GM12878 (cell line): ENCODE data around the gene LRRC10B.

ENCODE experiments used
- CTCF ChIP-seq, 3 experiments: IDR thresholded peaks in 2 of 3; conservative IDR thresholded peaks in 1 of 3; 2 replicates each; pipeline ENCODE4 v1.5.1; 2011; ENCODE audit warnings: low read depth in 3 of 3, low read length in 3 of 3, mild to moderate bottlenecking in 3 of 3, control low read depth in 2 of 3, moderate library complexity in 2 of 3, inconsistent platforms in 1 of 3, mixed read lengths in 1 of 3; ENCODE audit not compliant: control insufficient read depth in 2 of 3, insufficient read depth in 1 of 3; ENCODE audit errors: extremely low read depth in 1 of 3
- ESRRA ChIP-seq: IDR thresholded peaks from 2 replicates; pipeline ENCODE4 v1.6.1; 2012; ENCODE audit warnings: mild to moderate bottlenecking, low read length, improper control_type of control experiment
- POLR2AphosphoS5 ChIP-seq: IDR thresholded peaks from 2 replicates; pipeline ENCODE4 v1.6.1; 2011; ENCODE audit warnings: mild to moderate bottlenecking, low read length, inconsistent platforms
- RELA ChIP-seq: fragments of 450-650 bp; IDR thresholded peaks from 2 replicates; pipeline ENCODE4 v1.8.0; 2014; ENCODE audit warnings: borderline replicate concordance; ENCODE audit not compliant: partially characterized antibody
- SIN3A ChIP-seq: IDR thresholded peaks from 2 replicates; pipeline ENCODE4 v1.6.1; 2012; ENCODE audit warnings: low read depth, low read length, improper control_type of control experiment
- SIX5 ChIP-seq: IDR thresholded peaks from 2 replicates; pipeline ENCODE4 v1.6.1; 2011; ENCODE audit warnings: mild to moderate bottlenecking, low read depth, low read length, moderate library complexity; ENCODE audit not compliant: severe bottlenecking
- SMARCA5 ChIP-seq: fragments of 450-650 bp; IDR thresholded peaks from 2 replicates; pipeline ENCODE4 v1.6.1; 2017; ENCODE audit warnings: mild to moderate bottlenecking
- YY1 ChIP-seq: IDR thresholded peaks from 2 replicates; pipeline ENCODE4 v1.6.1; 2011; ENCODE audit warnings: low read depth, mild to moderate bottlenecking, low read length

DNA sequence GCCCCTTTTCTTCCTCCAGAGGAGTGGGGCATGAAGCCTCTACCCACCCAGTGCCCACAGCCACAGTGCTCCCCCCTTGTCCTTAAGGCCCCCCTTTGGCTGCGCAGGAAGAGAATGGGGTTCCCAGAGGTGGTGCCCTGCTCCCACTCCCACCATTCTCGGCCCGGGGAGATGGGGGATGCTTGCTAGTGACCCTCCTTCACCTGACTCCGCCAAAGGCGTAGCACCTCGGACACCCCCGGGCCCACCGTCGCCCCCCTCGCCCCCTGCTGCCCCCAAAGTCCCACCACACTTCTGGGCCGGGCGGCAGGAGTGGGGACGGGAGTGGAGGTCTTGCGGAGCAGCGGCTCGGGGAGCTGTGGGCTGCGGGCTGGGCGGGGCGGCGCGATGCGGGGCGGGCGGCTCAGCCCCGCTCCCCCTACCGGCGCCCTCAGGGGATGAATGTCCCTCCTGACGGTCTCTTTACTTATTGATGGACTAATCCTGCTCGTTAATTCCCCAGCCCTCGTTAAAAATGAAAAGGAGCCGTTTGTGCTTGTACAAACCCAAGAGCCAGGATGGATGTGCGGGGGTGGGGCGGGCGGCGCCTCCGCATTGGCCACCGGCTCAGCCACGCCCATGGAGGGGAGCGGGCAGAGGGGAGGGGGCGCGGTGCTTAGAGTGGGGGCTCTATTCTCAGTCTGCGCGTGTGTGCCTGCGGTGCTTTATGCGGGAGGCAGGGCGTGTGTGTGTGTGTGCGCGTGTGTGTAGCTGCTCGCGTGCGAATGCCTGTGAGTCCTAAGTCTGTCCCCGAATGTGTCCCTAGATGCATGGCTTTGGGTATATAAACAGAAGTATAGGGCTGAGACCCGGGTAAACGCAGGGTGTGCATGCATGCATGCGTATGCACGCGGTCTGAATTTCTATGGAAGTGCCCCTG is 46.8 kb downstream of the LRRC10B start:
- TF ChIP-seq YY1 (no peak), SIX5 (no peak), CTCF (IDR thresholded peaks at IDR 0.05 in 2 of 3, conservative IDR thresholded peaks at IDR 0.05 in 1 of 3; ENCODE audit: control insufficient read depth in 2 of 3, extremely low read depth in 1 of 3, insufficient read depth in 1 of 3, low read depth in 3 of 3, low read length in 3 of 3) (no peak), SIN3A (no peak), RELA (no peak), SMARCA5 (no peak), ESRRA (no peak), POLR2AphosphoS5 (no peak)
